Measurements from ENCODE around the gene C3orf20. TPM values are rescaled to one million over a fixed set of nuclear protein-coding genes. Genes with fewer than 3 reads are reported as not detected.

C3orf20 gene
- total RNA-seq, 1 experiment from 2014 or later = not detected

- ATAC-seq (no peak), DNase-seq (ENCODE audit: low spot score) (no peak)
- POLR2A ChIA-PET = interaction anchor here (0.7 kb wide), 1 partner anchor 51 kb away, joined by 3 read pairs; no protein-coding TSS in a partner anchor
- Mint-ChIP-seq H3K4me1 (peaks cover 18% of the 10 kb centered on the region), H3K9me3 (peaks cover 10% of the 10 kb centered on the region), H3K27ac (no peak overlapping the region), H3K36me3 (no peaks in the 10 kb centered on the region), H3K27me3 (ENCODE audit: low read depth) (peaks cover 4% of the 10 kb centered on the region; the same call in 1 of the 2 replicates), H3K4me3 (no peak overlapping the region)
- CTCF ChIA-PET = interaction anchor here (0.6 to 2.0 kb wide), 5 partner anchors 15 to 125 kb away, joined by 3 to 10 read pairs (median 4); no protein-coding TSS in a partner anchor
- no peak for TF ChIP-seq RELA (CRISPR knock-in tag; IDR thresholded peaks at IDR 0.05; ENCODE audit: borderline replicate concordance)
- TF ChIP-seq SP1 (CRISPR knock-in tag; conservative IDR thresholded peaks at IDR 0.05) = no peak
- TF ChIP-seq ZNF671 (CRISPR knock-in tag; IDR thresholded peaks at IDR 0.05) = no peak
- no peak for TF ChIP-seq NFYB (CRISPR knock-in tag; conservative IDR thresholded peaks at IDR 0.05; ENCODE audit: low read depth)
These were observed 121.1 kb downstream of the C3orf20 start for GRCh38 chr3:14795996-14796395.

- no peak for TF ChIP-seq USF1 (CRISPR knock-in tag; IDR thresholded peaks at IDR 0.05)
- no peak for TF ChIP-seq TP53 (CRISPR knock-in tag; IDR thresholded peaks at IDR 0.05)
- TF ChIP-seq NFE2L1 (CRISPR knock-in tag; IDR thresholded peaks at IDR 0.05) = no peak
- TF ChIP-seq GTF2I (CRISPR knock-in tag; conservative IDR thresholded peaks at IDR 0.05) = no peak
- TF ChIP-seq, protein P1, sequence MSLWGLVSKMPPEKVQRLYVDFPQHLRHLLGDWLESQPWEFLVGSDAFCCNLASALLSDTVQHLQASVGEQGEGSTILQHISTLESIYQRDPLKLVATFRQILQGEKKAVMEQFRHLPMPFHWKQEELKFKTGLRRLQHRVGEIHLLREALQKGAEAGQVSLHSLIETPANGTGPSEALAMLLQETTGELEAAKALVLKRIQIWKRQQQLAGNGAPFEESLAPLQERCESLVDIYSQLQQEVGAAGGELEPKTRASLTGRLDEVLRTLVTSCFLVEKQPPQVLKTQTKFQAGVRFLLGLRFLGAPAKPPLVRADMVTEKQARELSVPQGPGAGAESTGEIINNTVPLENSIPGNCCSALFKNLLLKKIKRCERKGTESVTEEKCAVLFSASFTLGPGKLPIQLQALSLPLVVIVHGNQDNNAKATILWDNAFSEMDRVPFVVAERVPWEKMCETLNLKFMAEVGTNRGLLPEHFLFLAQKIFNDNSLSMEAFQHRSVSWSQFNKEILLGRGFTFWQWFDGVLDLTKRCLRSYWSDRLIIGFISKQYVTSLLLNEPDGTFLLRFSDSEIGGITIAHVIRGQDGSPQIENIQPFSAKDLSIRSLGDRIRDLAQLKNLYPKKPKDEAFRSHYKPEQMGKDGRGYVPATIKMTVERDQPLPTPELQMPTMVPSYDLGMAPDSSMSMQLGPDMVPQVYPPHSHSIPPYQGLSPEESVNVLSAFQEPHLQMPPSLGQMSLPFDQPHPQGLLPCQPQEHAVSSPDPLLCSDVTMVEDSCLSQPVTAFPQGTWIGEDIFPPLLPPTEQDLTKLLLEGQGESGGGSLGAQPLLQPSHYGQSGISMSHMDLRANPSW (CRISPR knock-in tag; conservative IDR thresholded peaks at IDR 0.05; ENCODE audit: low read depth) = no peak
- TF ChIP-seq TEAD1 (CRISPR knock-in tag; IDR thresholded peaks at IDR 0.05) = no peak
- no peak for TF ChIP-seq TCF7 (CRISPR knock-in tag; IDR thresholded peaks at IDR 0.05; ENCODE audit: low read depth)
- TF ChIP-seq ZNF416 (CRISPR knock-in tag; IDR thresholded peaks at IDR 0.05) = no peak
- no peak for TF ChIP-seq OVOL2 (CRISPR knock-in tag; IDR thresholded peaks at IDR 0.05; ENCODE audit: borderline replicate concordance)
- no peak for TF ChIP-seq RELA (CRISPR knock-in tag; IDR thresholded peaks at IDR 0.05; ENCODE audit: borderline replicate concordance)
- TF ChIP-seq SMAD3 (CRISPR knock-in tag; IDR thresholded peaks at IDR 0.05; ENCODE audit: borderline replicate concordance) = no peak
- no peak for TF ChIP-seq ZNF263 (CRISPR knock-in tag; IDR thresholded peaks at IDR 0.05; ENCODE audit: low read depth)
- TF ChIP-seq, protein P2, sequence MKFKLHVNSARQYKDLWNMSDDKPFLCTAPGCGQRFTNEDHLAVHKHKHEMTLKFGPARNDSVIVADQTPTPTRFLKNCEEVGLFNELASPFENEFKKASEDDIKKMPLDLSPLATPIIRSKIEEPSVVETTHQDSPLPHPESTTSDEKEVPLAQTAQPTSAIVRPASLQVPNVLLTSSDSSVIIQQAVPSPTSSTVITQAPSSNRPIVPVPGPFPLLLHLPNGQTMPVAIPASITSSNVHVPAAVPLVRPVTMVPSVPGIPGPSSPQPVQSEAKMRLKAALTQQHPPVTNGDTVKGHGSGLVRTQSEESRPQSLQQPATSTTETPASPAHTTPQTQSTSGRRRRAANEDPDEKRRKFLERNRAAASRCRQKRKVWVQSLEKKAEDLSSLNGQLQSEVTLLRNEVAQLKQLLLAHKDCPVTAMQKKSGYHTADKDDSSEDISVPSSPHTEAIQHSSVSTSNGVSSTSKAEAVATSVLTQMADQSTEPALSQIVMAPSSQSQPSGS (CRISPR knock-in tag; IDR thresholded peaks at IDR 0.05; ENCODE audit: borderline replicate concordance, low read depth) = no peak
- TF ChIP-seq SOX15 (CRISPR knock-in tag; IDR thresholded peaks at IDR 0.05) = no peak
- Mint-ChIP-seq H3K4me3 (no peak overlapping the region), H3K27ac (no peak overlapping the region), H3K27me3 (ENCODE audit: low read depth) (peaks cover 4% of the 10 kb centered on the region; the same call in 1 of the 2 replicates), H3K4me1 (peaks cover 16% of the 10 kb centered on the region), H3K9me3 (peaks cover 10% of the 10 kb centered on the region), H3K36me3 (no peaks in the 10 kb centered on the region)
- DNase-seq (ENCODE audit: low spot score) (no peak), ATAC-seq (no peak)
- ChIA-PET POLR2A (interaction anchor here (0.7 kb wide), 1 partner anchor 51 kb away, joined by 3 read pairs; no protein-coding TSS in a partner anchor), CTCF (interaction anchor here (1.1 to 2.0 kb wide), 4 partner anchors 15 to 125 kb away, joined by 3 to 10 read pairs (median 4); no protein-coding TSS in a partner anchor)
These were observed 121.6 kb downstream of the C3orf20 start for GRCh38 chr3:14796403-14797077.

DNA sequence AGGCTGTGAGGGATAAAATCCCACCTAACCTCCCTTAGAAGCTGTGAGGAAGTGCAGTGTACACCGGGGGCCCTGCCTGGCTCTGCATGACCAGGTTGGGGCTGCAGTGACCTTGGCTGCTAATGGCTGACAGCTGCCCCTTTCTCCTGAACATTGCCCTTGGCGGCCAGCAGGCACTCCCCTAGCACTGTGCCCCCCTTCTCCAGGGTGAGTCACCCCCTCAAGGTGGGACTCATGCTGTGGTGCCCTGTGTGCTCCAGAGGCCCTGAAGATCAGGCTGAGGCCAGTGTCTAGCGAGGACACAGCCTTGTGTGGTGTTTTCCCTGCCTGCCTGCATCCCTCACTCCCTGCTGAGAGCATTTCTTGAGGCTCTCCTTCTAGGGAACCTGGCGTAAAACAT, 122.8 kb downstream of the C3orf20 start:
- no peak for DNase-seq (ENCODE audit: low spot score)
- ATAC-seq = no peak
- Mint-ChIP-seq H3K4me3 (no peak overlapping the region), H3K9me3 (peaks cover 10% of the 10 kb centered on the region), H3K27ac (no peak overlapping the region), H3K36me3 (no peaks in the 10 kb centered on the region), H3K4me1 (peaks cover 15% of the 10 kb centered on the region), H3K27me3 (ENCODE audit: low read depth) (peaks cover 4% of the 10 kb centered on the region; the same call in 1 of the 2 replicates)
- CTCF ChIA-PET = interaction anchor here (1.2 to 2.0 kb wide), 4 partner anchors 16 to 123 kb away, joined by 3 to 10 read pairs (median 4); no protein-coding TSS in a partner anchor
- POLR2A ChIA-PET = no interaction called here
- TF ChIP-seq E2F1 (CRISPR knock-in tag; IDR thresholded peaks at IDR 0.05) (no peak), AFF4 (CRISPR knock-in tag; IDR thresholded peaks at IDR 0.05; ENCODE audit: borderline replicate concordance) (no peak), GTF2I (CRISPR knock-in tag; conservative IDR thresholded peaks at IDR 0.05) (no peak), TP53 (CRISPR knock-in tag; IDR thresholded peaks at IDR 0.05) (no peak), ZNF232 (CRISPR knock-in tag; IDR thresholded peaks at IDR 0.05) (no peak), NFATC4 (CRISPR knock-in tag; IDR thresholded peaks at IDR 0.05) (no peak)

Data from WTC11 (cell line).